NB4 (cell line): Measurements from ENCODE around the gene ATXN1.
"Not testable (repeated sequence)": the region's sequence is repeated elsewhere in the genome, so short reads cannot be mapped to it uniquely, and the experiment has no call there.

Source experiments
- DNase-seq: peaks from one replicate; pipeline ENCODE4 v3.0.0; 2010; ENCODE audit warnings: low read depth
- H3K4me3 ChIP-seq: one replicate; pipeline ENCODE4 v1.5.1; 2011; ENCODE audit warnings: mild to moderate bottlenecking, low read depth, low read length, moderate library complexity
- MYC ChIP-seq: IDR thresholded peaks from 2 replicates; pipeline ENCODE4 v1.6.1; 2011; ENCODE audit warnings: low read depth, low read length
- POLR2A ChIP-seq: IDR thresholded peaks from 2 replicates; pipeline ENCODE4 v1.6.1; 2011; ENCODE audit warnings: mild to moderate bottlenecking; ENCODE audit not compliant: insufficient read length; ENCODE audit errors: extremely low read depth
- TF ChIP-seq, protein P1 (sequence below): IDR thresholded peaks from 2 replicates; pipeline ENCODE4 v1.6.1; 2011; ENCODE audit warnings: low read depth, low read length
- TF ChIP-seq, protein P2 (sequence below): IDR thresholded peaks from one replicate; pipeline ENCODE4 v1.5.1; 2012; ENCODE audit warnings: low read depth, low read length

ATXN1 gene

GRCh38 chr6:16408766-16409165 lies 352.5 kb downstream of the ATXN1 start:
- DNase-seq, result no peak
- no peak overlapping the region for H3K4me3 ChIP-seq
- TF ChIP-seq MYC, result no peak
- TF ChIP-seq POLR2A, result no peak

GRCh38 chr6:16406966-16407365 lies 354.3 kb downstream of the ATXN1 start:
- TF ChIP-seq POLR2A, result no peak
- TF ChIP-seq, protein P1, sequence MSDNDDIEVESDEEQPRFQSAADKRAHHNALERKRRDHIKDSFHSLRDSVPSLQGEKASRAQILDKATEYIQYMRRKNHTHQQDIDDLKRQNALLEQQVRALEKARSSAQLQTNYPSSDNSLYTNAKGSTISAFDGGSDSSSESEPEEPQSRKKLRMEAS, result no peak
- no peak for TF ChIP-seq MYC
- TF ChIP-seq, protein P2, sequence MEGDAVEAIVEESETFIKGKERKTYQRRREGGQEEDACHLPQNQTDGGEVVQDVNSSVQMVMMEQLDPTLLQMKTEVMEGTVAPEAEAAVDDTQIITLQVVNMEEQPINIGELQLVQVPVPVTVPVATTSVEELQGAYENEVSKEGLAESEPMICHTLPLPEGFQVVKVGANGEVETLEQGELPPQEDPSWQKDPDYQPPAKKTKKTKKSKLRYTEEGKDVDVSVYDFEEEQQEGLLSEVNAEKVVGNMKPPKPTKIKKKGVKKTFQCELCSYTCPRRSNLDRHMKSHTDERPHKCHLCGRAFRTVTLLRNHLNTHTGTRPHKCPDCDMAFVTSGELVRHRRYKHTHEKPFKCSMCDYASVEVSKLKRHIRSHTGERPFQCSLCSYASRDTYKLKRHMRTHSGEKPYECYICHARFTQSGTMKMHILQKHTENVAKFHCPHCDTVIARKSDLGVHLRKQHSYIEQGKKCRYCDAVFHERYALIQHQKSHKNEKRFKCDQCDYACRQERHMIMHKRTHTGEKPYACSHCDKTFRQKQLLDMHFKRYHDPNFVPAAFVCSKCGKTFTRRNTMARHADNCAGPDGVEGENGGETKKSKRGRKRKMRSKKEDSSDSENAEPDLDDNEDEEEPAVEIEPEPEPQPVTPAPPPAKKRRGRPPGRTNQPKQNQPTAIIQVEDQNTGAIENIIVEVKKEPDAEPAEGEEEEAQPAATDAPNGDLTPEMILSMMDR, result no peak
- H3K4me3 ChIP-seq, result no peak overlapping the region
- DNase-seq, result no peak

DNA sequence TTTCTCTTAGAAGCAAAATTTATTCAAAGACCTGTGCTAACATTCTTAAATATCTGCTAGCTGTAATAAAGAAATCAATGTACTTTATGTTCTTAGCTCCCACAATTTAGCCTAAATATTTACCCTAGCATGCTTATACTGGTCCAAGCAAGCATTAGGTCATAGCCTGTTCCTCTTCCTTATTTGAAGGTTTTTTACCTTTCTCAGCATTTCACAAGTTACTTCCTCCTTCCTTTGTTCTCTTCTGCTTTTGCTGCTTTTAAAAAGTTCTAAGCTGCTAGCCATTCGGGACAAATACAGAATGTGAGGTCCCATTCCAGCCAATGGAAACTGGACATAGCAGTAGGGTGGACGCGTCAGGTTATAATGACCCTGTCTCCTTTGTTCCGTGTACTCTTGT lies 354.7 kb downstream of the ATXN1 start:
- H3K4me3 ChIP-seq, result not testable (repeated sequence)
- peak; percentile 45 for DNase-seq

- DNase-seq, result no peak
- H3K4me3 ChIP-seq, result no peak overlapping the region
- no peak for TF ChIP-seq POLR2A
- TF ChIP-seq MYC, result no peak
- TF ChIP-seq, protein P2, result no peak
- TF ChIP-seq, protein P1, result no peak
These were observed 355.9 kb downstream of the ATXN1 start for GRCh38 chr6:16405375-16405774.

- no peak overlapping the region for H3K4me3 ChIP-seq
- DNase-seq, result no peak
- TF ChIP-seq, protein P1, result no peak
- TF ChIP-seq POLR2A, result no peak
- no peak for TF ChIP-seq MYC
- TF ChIP-seq, protein P2, result no peak
These were observed 356.8 kb downstream of the ATXN1 start for GRCh38 chr6:16404456-16404855.

GRCh38 chr6:16403831-16404230 lies 357.4 kb downstream of the ATXN1 start:
- DNase-seq, result no peak
- no peak overlapping the region for H3K4me3 ChIP-seq
- TF ChIP-seq, protein P2, result no peak
- TF ChIP-seq, protein P1, result no peak
- no peak for TF ChIP-seq POLR2A
- TF ChIP-seq MYC, result no peak

GRCh38 chr6:16402581-16402900 lies 358.7 kb downstream of the ATXN1 start:
- DNase-seq, result no peak

More at GRCh38 chr6:16402581-16402900, 358.7 kb downstream of the ATXN1 start:
- H3K4me3 ChIP-seq, result no peak overlapping the region
- TF ChIP-seq, protein P2, result no peak
- no peak for TF ChIP-seq MYC
- TF ChIP-seq POLR2A, result no peak
- TF ChIP-seq, protein P1, result no peak
